Neuronal stem cell (in vitro differentiated cells): ENCODE data around the gene MARK2.

Source experiments
- DNase-seq: peaks from one replicate; pipeline ENCODE4 v3.0.0-alpha.2; 2013; ENCODE audit warnings: low spot score
- H2AFZ ChIP-seq: one replicate; pipeline ENCODE4 v1.6.1; 2013; ENCODE audit warnings: mild to moderate bottlenecking, low read length, inconsistent platforms
- H2AK5ac ChIP-seq: 2 replicates; pipeline ENCODE4 v1.6.1; 2013; ENCODE audit warnings: low read depth, mild to moderate bottlenecking, inconsistent platforms, low read length, moderate library complexity, mixed read lengths
- H2BK120ac ChIP-seq: 2 replicates; pipeline ENCODE4 v1.6.1; 2013; ENCODE audit warnings: low read depth, mild to moderate bottlenecking, inconsistent platforms, low read length, moderate library complexity, mixed read lengths
- H2BK12ac ChIP-seq: one replicate; pipeline ENCODE4 v1.6.1; 2013; ENCODE audit warnings: low read length, inconsistent platforms
- H2BK15ac ChIP-seq: 2 replicates; pipeline ENCODE4 v1.6.1; 2013; ENCODE audit warnings: mild to moderate bottlenecking, low read length, inconsistent platforms, mixed read lengths
- H2BK5ac ChIP-seq: one replicate; pipeline ENCODE4 v1.6.1; 2013; ENCODE audit warnings: inconsistent platforms, mild to moderate bottlenecking, low read length, moderate library complexity
- H3K14ac ChIP-seq: one replicate; pipeline ENCODE4 v1.6.1; 2013; ENCODE audit warnings: low read length, inconsistent platforms
- H3K18ac ChIP-seq: 2 replicates; pipeline ENCODE4 v1.6.1; 2013; ENCODE audit warnings: low read length, inconsistent platforms
- H3K23ac ChIP-seq: 2 replicates; pipeline ENCODE4 v1.6.1; 2013; ENCODE audit warnings: low read depth, mild to moderate bottlenecking, mixed read lengths, low read length, inconsistent platforms; ENCODE audit not compliant: poor library complexity
- H3K27ac ChIP-seq: replicated peaks from 3 replicates; pipeline ENCODE4 v1.5.1; 2013; ENCODE audit warnings: low read length, inconsistent platforms
- H3K27me3 ChIP-seq, 3 experiments: 2 replicates each; pipeline ENCODE4 v1.6.1; 2013; ENCODE audit warnings: low read length in 3 of 3, mild to moderate bottlenecking in 2 of 3, inconsistent platforms in 1 of 3, low read depth in 1 of 3, mixed read lengths in 1 of 3, moderate library complexity in 1 of 3; ENCODE audit not compliant: control insufficient read depth in 3 of 3, insufficient read depth in 3 of 3
- H3K36me3 ChIP-seq, 2 donors: replicated peaks in 1 of 2; 2 replicates each; pipeline ENCODE4 v1.6.1; 2013; ENCODE audit warnings: low read length in 2 of 2; ENCODE audit not compliant: control insufficient read depth in 2 of 2, insufficient read depth in 2 of 2
- H3K4ac ChIP-seq: 2 replicates; pipeline ENCODE4 v1.6.1; 2013; ENCODE audit warnings: inconsistent platforms, mild to moderate bottlenecking, low read length, moderate library complexity
- H3K4me1 ChIP-seq, 2 donors: 1 replicate in 1 of 2; 2 replicates in 1 of 2; pipeline ENCODE4 v1.6.1; 2013; ENCODE audit warnings: low read length in 2 of 2, low read depth in 1 of 2; ENCODE audit not compliant: control insufficient read depth in 2 of 2, insufficient read depth in 1 of 2
- H3K4me2 ChIP-seq: one replicate; pipeline ENCODE4 v1.6.1; 2013; ENCODE audit warnings: mild to moderate bottlenecking, low read length, inconsistent platforms; ENCODE audit not compliant: insufficient read depth, poor library complexity, severe bottlenecking
- H3K4me3 ChIP-seq, 2 donors: 2 replicates each; pipeline ENCODE4 v1.5.1; 2013; ENCODE audit warnings: low read length in 2 of 2, mild to moderate bottlenecking in 2 of 2, inconsistent platforms in 1 of 2, moderate library complexity in 1 of 2
- H3K79me1 ChIP-seq: one replicate; pipeline ENCODE4 v1.6.1; 2013; ENCODE audit warnings: low read depth, mild to moderate bottlenecking, inconsistent platforms, low read length, moderate library complexity
- H3K9ac ChIP-seq: one replicate; pipeline ENCODE4 v1.6.1; 2013; ENCODE audit warnings: mild to moderate bottlenecking, low read depth, low read length, inconsistent platforms; ENCODE audit not compliant: poor library complexity
- H3K9me3 ChIP-seq, 2 donors: replicated peaks in 1 of 2; 2 replicates each; pipeline versions ENCODE3 to v1.6.1; 2013; ENCODE audit warnings: low read length in 2 of 2, mild to moderate bottlenecking in 2 of 2, inconsistent platforms in 1 of 2, low read depth in 1 of 2, mixed read lengths in 1 of 2, moderate library complexity in 1 of 2; ENCODE audit not compliant: control insufficient read depth in 2 of 2, insufficient read depth in 1 of 2
- H4K8ac ChIP-seq: one replicate; pipeline ENCODE4 v1.6.1; 2013; ENCODE audit warnings: low read depth, mild to moderate bottlenecking, inconsistent platforms, low read length, moderate library complexity
- H4K91ac ChIP-seq: one replicate; pipeline ENCODE4 v1.6.1; 2013; ENCODE audit warnings: low read length, low read depth, mild to moderate bottlenecking, inconsistent platforms; ENCODE audit not compliant: poor library complexity
- WGBS, 2 donors: extraction: QIAGEN DNeasy Blood & Tissue Kit; methylation state at CpG; one replicate each; pipeline ENCODE4 v1.1.7; 2013; ENCODE audit warnings: missing lambda C conversion rate in 2 of 2, mixed read lengths in 1 of 2; ENCODE audit not compliant: insufficient read length in 2 of 2, insufficient replicate concordance in 1 of 2; ENCODE audit errors: extremely low coverage in 2 of 2; 5-methylcytosine and 5-hydroxymethylcytosine counted together

Gene MARK2

GRCh38 chr11:63818609-63819008 is 20.3 kb upstream of the MARK2 start:
- H3K27me3 ChIP-seq: no peaks in the 10 kb centered on the region
- H3K14ac ChIP-seq: no peak overlapping the region
- H2AK5ac ChIP-seq: no peak overlapping the region
- no peak overlapping the region for H2BK120ac ChIP-seq
- H2BK5ac ChIP-seq: no peak overlapping the region
- H3K79me1 ChIP-seq: peaks cover 20% of the 10 kb centered on the region
- H3K18ac ChIP-seq: no peak overlapping the region
- H3K4me2 ChIP-seq: no peak overlapping the region
- H2AFZ ChIP-seq: no peak overlapping the region
- H3K23ac ChIP-seq: no peak overlapping the region
- peak overlapping the region in 1 of 2 donors; percentile 9 for H3K4me3 ChIP-seq
- no CpG with 5 or more reads among the region's 19 CpGs for WGBS, 2 donors
- peaks cover 6 to 10% of the 10 kb centered on the region in 2 donors for H3K4me1 ChIP-seq
- no peak overlapping the region for H2BK12ac ChIP-seq
- no peak overlapping the region for H3K4ac ChIP-seq
- peaks cover 3% of the 10 kb centered on the region in 2 donors for H3K9me3 ChIP-seq
- DNase-seq: no peak
- H4K91ac ChIP-seq: no peak overlapping the region
- no peak overlapping the region for H2BK15ac ChIP-seq
- H3K9ac ChIP-seq: no peak overlapping the region
- no peak overlapping the region for H4K8ac ChIP-seq
- H3K27ac ChIP-seq: no peak overlapping the region
- H3K36me3 ChIP-seq: peaks cover 52 to 89% of the 10 kb centered on the region in 2 donors

- Histone ChIP-seq H3K23ac (no peak overlapping the region), H3K4me1 (no peaks in the 10 kb centered on the region), H3K9ac (no peak overlapping the region), H3K27ac (no peak overlapping the region), H3K9me3 (peaks cover 3% of the 10 kb centered on the region in 2 donors), H3K27me3 (no peaks in the 10 kb centered on the region), H3K4me3 (no peak overlapping the region), H4K8ac (no peak overlapping the region), H4K91ac (no peak overlapping the region), H2BK12ac (no peak overlapping the region), H2AFZ (no peak overlapping the region), H2AK5ac (no peak overlapping the region), H2BK120ac (no peak overlapping the region), H3K14ac (no peak overlapping the region), H3K18ac (no peak overlapping the region), H2BK5ac (no peak overlapping the region), H3K4ac (no peak overlapping the region), H3K36me3 (peaks cover 60 to 95% of the 10 kb centered on the region in 2 donors), H3K4me2 (no peak overlapping the region), H2BK15ac (no peak overlapping the region), H3K79me1 (peaks cover 10% of the 10 kb centered on the region)
- WGBS, 2 donors: no CpG with 5 or more reads among the region's 5 CpGs
- DNase-seq: no peak
Measured at GRCh38 chr11:63821411-63821810, 17.5 kb upstream of the MARK2 start.

- H3K18ac ChIP-seq: peak overlapping the region; percentile 17
- no peak overlapping the region for H4K8ac ChIP-seq
- H3K9me3 ChIP-seq: no peaks in the 10 kb centered on the region
- H3K4me3 ChIP-seq: no peak overlapping the region
- no peak overlapping the region for H3K4ac ChIP-seq
- H3K4me2 ChIP-seq: no peak overlapping the region
- no peak overlapping the region for H2AFZ ChIP-seq
- no peak overlapping the region for H3K14ac ChIP-seq
- peaks cover 6% of the 10 kb centered on the region for H3K79me1 ChIP-seq
- WGBS, 2 donors: no CpG with 5 or more reads among the region's 17 CpGs
- H2BK5ac ChIP-seq: peak overlapping the region; percentile 11
- H2BK15ac ChIP-seq: no peak overlapping the region
- peaks cover 50 to 71% of the 10 kb centered on the region in 2 donors for H3K36me3 ChIP-seq
- peaks cover 0 to 4% of the 10 kb centered on the region in 2 donors for H3K4me1 ChIP-seq
- H3K9ac ChIP-seq: no peak overlapping the region
- H3K23ac ChIP-seq: no peak overlapping the region
- H3K27me3 ChIP-seq: no peaks in the 10 kb centered on the region
- H3K27ac ChIP-seq: no peak overlapping the region
- H2BK12ac ChIP-seq: no peak overlapping the region
- H2AK5ac ChIP-seq: no peak overlapping the region
- H4K91ac ChIP-seq: no peak overlapping the region
- no peak for DNase-seq
- H2BK120ac ChIP-seq: no peak overlapping the region
Measured at GRCh38 chr11:63826471-63827190, 12.3 kb upstream of the MARK2 start.

- H3K9ac ChIP-seq: no peak overlapping the region
Measured at GRCh38 chr11:63829823-63830489, 9.0 kb upstream of the MARK2 start.

More at GRCh38 chr11:63829823-63830489, 9.0 kb upstream of the MARK2 start:
- H3K27ac ChIP-seq: no peak overlapping the region
- H3K9me3 ChIP-seq: no peaks in the 10 kb centered on the region
- H3K4me2 ChIP-seq: no peak overlapping the region
- WGBS, 2 donors: no CpG with 5 or more reads among the region's 8 CpGs
- H4K91ac ChIP-seq: no peak overlapping the region
- H2AFZ ChIP-seq: no peak overlapping the region
- H4K8ac ChIP-seq: no peak overlapping the region
- H3K23ac ChIP-seq: no peak overlapping the region
- H3K4me3 ChIP-seq: no peak overlapping the region
- no peak for DNase-seq
- H3K79me1 ChIP-seq: peaks cover 4% of the 10 kb centered on the region
- H3K4me1 ChIP-seq: peaks cover 0 to 4% of the 10 kb centered on the region in 2 donors
- no peak overlapping the region for H2AK5ac ChIP-seq
- peaks cover 28 to 41% of the 10 kb centered on the region in 2 donors for H3K36me3 ChIP-seq
- H2BK15ac ChIP-seq: no peak overlapping the region
- H3K27me3 ChIP-seq: no peaks in the 10 kb centered on the region
- H3K4ac ChIP-seq: no peak overlapping the region
- H2BK5ac ChIP-seq: no peak overlapping the region
- no peak overlapping the region for H3K14ac ChIP-seq
- no peak overlapping the region for H2BK12ac ChIP-seq
- peak overlapping the region; percentile 22 for H3K18ac ChIP-seq
- no peak overlapping the region for H2BK120ac ChIP-seq
